Glomerular visceral epithelial cell (primary cell): ENCODE measurements around the gene CD2AP.
A peak's percentile ranks its signal among the peaks of the same experiment; 100 is the strongest.
"Not testable (repeated sequence)": the region's sequence is repeated elsewhere in the genome, so short reads cannot be mapped to it uniquely, and the experiment has no call there.

Experiments
- DNase-seq: peaks from one replicate; pipeline ENCODE4 v3.0.0-alpha.2; 2016; ENCODE audit errors: extremely low spot score

Gene CD2AP, protein sequence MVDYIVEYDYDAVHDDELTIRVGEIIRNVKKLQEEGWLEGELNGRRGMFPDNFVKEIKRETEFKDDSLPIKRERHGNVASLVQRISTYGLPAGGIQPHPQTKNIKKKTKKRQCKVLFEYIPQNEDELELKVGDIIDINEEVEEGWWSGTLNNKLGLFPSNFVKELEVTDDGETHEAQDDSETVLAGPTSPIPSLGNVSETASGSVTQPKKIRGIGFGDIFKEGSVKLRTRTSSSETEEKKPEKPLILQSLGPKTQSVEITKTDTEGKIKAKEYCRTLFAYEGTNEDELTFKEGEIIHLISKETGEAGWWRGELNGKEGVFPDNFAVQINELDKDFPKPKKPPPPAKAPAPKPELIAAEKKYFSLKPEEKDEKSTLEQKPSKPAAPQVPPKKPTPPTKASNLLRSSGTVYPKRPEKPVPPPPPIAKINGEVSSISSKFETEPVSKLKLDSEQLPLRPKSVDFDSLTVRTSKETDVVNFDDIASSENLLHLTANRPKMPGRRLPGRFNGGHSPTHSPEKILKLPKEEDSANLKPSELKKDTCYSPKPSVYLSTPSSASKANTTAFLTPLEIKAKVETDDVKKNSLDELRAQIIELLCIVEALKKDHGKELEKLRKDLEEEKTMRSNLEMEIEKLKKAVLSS

DNA sequence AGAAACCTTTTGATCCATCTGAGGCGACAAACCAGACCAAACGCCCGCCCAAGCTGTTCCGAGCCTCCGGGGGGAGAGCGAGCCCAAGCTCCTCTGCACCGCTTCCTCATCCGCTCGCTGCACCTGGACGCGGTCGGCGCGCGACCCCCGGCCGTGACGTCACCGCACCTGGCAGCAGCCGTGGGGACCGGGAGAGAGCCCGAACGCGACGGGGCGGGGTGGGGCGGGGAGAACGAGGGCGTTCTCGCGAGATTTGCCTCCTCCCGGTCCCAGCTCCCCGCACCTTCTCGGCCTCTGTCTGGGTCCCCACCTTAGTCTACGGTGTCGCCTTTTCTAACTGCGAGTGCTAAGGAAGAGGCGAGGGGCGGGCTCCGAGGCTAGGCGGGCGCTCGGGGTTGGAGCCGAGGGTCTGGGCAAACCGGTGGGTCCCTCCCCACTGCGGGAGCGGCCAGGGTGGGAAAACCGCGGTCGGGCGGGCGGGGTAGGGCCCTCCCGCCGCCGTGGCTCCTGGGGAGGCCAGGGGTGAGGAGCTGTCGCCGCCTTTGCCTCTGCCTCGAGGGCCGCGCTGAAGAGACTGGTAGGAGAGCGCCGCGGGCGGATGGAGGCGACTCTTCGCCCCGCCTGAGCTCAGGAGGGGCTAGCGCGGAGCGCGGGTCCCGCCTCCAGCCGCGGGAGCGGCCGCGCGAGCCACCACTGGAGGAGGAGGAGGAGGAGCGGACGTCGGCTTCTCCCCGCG is at the start of gene CD2AP:
CD2AP (plus strand) TSS at position 293 of the 736 bp plus-strand sequence. CDS start 456 bp downstream, outside the sequence.
- DNase-seq = peak; percentile 93

DNA sequence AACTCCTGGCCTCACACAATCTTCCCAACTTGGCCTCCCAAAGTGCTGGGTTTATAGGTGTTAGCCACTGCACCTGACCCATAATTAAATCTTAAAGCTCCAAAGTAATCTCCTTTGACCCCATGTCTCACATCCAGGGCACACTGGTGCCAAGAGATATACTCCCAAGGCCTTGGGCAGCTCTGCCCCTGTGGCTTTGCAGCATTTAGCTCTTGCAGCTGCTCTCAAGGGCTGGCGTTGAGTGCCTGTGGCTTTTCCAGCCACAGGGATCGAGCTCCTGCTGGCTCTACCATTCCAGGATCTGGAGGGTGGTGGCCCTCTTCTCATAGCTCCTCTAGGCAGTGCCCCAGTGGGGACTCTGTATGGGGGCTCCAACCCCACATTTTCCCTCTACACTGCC is 49.3 kb upstream of the CD2AP start:
- no peak for DNase-seq

DNA sequence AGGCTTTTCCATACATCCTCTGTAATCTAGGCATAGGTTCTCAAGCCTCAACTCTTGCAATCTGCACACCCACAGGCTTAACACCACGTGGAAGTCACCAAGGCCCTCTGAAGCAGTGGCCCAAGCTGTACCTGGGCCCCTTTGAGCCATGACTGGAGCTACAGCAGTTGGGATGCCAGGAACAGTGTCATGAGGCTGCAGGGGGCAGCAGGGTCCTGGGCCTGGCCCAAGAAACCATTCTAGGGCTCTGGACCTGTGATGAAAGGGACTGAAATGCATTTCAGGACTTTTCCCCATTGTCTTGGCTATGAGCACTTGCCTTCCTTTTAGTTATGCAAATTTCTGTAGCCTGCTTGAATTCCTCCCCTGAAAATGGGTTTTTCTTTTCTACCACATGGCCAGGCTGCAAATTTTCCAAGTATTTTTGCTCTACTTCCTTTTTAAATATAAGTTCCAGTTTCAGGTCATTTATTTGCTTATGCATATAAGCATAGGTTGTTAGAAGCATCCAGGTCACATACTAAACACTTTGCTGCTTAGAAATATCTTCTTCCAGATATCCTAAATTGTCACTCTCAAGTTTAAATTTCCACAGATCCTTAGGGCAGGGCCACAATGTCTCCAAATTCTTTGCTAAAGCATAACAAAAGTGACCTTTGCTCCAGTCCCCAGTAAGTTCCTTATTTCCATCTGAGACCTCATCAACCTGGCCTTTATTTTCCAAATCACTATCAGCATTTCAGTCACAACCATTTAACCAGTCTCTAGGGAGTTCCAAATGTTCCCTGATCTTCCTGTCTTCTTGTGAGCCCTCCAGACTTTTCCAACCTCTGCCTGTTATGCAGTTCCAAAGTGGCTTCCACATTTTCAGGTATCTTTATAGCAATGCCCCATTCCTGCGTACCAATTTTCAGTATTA is 48.6 kb upstream of the CD2AP start:
- no peak for DNase-seq

DNA sequence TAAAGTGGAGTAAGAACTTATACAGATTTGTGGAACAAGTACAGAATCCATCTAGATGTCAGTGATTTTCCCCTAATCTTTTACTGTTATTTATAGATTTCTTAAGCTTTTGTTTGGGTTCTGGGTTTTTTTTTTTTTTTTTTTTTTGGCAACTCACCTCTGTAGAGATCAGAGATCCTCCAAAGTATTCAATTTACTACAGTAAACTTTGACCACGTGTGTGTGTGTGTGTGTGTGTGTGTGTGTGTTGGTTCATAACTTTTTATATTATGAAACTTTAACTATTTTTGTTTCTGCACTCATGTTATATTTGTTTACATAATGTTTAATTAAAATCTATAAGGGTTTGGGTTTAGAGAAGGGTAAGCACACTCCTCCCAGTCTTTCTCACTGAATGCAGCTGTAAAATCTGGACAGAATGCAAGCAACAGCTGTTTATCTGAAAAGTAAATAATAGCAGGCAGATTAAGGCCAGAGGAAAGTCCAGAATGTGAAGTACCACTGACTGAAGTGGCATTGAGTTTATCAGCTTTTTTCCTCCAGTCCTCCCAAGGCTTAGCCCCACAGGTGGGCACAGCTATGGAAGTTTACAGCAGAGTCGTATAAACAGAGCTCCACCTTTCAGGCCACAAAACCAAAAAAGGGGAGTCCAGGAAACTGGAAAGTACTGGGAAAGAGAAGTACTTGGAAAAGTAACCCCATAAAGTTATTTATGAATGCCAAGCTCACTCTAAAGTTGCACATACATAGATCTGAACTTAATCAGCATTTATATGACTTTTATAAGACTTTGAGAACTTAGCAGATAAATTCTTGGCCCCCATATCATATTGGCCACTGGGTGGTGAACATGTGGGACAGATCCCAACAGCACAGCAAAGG is 43.0 kb upstream of the CD2AP start:
- no peak for DNase-seq

DNA sequence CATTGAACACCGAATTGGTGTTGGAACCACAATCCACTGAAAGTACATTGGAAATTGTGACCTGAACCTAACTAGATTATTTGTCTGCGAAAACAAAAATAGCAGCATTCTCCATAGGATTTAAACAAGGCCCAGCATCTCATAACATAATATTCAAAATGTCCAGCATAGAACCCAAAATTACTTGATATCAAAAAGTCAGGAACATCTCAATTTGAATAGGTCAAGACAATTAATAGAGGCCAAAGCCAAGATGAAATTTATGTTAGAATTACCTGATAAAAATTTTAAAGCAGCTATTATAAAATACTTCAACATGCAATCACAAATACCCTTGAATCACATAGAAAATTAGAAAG is 42.4 kb upstream of the CD2AP start:
- DNase-seq = no peak

DNA sequence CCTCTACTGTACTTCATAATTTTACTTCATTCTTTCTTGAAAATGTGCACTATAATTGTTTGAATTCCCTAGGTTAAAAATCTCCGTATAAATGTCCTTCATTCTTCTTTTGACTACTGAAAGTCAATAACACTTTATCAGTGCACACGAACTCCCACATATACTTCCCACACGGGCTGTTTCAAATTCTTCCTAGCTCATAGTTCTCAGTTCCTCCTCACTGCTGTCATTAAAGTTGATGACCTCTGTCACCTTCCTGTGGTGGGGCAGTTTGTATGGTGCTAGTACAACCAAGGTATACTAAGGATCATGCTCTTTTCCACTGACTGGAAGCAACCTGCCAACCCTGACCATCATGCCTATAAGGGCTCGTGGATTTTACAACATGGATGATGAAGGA is 40.0 kb upstream of the CD2AP start:
- DNase-seq = no peak

DNA sequence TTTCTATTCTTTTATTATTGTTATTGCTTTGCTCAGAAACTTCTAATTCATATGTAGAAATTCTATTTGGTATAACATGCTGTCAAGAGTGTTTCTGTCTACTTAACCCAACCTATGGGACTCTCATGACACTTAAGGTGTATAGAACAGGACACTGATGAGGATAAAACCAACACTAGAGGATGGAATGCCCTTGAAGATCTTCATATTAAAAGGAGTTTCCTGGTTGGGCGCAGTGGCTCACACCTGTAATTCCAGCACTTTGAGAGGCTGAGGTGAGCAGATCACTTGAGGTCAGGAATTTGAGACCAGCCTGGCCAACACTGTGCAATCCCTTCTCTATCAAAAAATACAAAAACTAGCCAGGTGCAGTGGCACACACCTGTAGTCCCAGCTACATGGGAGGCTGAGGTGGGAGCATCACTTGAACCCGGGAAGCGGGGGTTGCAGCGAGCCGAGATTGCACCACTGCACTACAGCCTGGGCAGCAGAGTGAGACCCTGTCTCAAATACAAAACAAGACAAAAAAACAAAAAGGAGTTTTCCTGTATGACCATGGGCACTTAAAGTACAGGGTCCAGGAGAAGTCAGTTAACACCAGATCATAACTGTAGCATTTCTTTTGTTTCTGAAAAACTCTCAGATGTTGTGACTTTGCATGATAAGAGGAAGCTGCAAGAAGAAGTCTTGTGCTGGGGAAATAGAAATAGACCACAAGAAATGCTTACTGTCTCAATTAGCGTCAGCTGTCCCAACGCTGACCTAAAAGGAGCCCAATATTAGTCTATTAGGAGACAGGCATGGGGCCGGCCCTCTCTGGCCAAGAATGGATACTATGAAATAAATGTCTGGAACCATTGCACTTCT is 38.9 kb upstream of the CD2AP start:
- no peak for DNase-seq

DNA sequence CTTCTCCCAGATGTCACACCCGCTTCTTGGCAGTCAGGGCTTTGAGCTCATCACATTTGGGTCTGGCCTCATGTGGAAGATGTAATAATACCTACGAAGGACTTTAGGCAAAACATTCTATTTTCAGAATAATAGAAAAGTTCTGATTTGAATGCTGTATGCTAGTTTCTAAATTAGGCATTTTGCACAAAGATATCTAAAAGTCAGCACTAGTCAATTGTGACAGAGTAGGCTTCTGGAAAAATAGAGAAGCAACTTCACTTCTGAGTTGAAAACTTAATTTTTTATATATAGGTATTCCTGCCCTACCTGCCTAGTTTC is 38.3 kb upstream of the CD2AP start:
- no peak for DNase-seq

DNA sequence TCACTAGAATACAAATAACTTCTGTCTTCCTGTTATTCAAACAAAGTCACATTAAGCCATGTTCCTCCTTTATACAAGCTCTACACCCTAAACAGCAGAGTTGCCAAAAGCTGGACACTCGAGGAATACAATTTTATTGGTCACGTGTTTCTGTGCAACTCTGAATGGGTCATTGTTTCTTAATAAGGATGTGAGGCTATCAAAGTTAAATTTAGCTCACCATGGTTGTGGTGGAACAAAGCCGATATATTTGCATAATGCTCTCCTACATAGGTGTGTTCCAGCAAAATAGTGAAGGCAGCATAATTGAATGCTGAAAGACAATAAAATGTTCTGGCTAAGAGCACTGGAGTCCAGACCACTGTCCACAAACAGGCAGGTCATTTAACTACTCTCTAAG is 36.9 kb upstream of the CD2AP start:
- no peak for DNase-seq

DNA sequence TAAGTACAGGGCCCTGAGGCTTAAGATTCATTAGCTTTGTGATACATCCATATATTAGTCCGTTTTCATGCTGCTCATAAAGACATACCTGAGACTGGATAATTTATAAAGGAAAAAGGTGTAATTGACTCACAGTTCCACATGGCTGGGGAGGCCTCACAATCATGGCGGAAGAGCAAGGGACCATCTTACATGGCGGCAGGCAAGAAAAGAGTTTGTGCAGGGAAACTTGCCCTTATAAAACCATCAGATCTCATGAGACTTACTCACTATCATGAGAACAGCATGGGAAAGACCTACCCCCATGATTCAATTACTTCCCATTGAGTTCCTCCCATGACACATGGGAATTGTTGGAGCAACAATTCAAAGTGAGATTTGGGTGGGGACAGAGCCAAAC is 32.6 kb upstream of the CD2AP start:
- not testable (repeated sequence) for DNase-seq

DNA sequence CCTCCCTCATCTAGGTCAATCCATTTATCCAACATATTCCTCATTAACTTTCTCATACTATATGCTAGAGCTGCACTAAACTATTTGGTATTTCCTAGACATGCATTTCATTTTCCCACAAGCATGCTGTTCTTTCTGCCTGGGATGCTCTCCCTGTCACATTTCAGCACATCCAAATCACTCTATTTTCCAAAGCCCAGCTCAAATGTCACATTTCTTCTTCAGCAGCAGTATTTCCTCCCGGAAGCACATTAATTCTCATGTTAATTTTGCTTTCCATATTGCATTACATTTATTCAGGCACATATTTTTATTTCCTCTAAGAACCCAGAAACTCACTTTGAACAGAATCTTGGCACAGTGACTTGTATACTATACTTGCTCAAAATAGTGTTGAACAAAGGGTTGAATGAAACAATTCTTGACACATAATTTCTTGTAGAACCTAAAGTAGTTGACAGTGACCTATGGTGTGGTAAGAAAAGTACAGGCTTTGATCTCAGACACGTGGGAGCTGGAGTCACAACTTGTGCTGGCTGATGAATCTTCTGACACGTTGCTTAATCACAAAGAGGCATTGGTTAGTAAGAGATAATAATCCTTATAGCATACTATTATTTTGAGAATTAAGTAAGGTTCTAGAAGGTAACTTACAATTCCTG is 30.8 kb upstream of the CD2AP start:
- DNase-seq = no peak

DNA sequence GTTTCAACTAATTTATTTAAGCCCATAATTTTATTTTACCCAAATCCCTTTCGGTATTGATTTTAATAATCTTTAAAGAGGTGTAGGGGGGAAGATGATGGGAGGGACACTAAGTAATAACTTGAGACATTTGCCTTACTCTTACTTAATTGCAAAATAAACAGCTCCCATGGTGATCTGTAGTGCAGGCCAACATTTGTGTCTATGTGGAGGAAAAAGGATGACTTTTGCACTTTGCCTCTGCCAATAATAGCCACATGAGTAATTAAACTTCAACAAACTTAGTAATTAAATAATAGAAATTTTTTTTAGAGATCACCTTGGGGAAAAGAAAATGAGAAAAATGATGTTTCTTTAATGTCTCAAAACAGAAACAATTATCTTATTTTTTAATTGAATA is 29.9 kb upstream of the CD2AP start:
- DNase-seq = no peak

DNA sequence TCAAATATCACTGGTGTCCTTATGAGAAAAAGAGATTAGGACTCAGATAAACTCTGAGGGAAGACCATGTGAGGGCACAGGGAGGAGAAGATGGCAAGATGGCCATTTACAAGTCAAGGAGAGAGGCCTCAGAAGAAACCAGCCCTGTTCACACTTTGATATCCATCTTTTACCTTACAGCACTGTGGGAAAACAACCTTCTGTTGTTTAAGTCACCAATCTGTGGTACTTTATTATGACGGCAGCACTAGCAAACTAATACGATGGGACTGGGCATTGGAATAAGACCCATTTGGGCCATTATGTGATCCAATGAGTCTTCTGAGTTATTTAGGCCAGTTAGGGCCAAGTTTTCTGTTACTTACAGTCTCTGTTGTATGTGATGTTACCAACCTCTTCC is 26.4 kb upstream of the CD2AP start:
- no peak for DNase-seq

DNA sequence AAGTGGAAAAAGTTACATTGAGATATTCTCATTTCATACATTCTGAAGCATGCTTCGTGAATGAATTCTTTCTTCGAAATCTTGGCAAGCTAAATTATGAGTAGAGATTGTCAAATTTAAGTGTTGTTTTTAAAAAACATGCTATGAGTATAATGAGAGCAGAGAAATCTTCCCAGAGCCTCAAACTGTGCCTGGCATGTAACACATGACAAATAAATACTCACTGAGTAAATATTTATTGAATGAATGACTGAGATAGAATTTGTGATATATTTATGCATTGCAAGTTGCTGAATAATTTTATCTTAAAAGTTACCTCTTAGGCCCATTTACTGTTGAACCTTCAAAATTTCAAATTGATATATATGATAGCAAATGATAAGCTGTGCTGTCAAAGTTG is 24.7 kb upstream of the CD2AP start:
- no peak for DNase-seq

DNA sequence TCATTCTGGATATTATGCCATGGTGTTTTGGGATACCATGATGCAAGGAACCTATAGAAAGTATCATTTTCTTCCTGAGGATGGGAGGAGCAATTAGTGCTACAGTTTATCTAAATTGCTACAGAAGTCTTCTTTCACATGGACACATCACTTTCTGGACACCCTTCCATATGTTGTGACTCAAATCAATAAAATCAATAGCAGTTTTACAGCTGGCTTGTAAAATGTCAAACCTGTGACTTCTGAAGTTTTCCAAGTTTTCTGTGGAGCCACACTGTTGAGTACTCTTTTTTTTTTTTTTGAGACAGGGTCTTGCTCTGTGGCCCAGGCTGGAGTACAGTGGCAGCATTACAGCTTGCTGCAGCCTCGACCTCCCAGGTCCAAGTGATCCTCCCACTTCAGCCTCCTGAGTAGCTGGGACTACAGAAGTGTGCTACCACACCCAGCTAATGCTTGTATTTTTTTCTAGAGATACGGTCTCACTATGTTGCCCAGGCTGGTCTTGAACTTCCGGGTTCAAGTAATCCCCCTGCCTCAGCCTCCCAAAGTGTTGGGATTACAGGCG is 24.1 kb upstream of the CD2AP start:
- no peak for DNase-seq

DNA sequence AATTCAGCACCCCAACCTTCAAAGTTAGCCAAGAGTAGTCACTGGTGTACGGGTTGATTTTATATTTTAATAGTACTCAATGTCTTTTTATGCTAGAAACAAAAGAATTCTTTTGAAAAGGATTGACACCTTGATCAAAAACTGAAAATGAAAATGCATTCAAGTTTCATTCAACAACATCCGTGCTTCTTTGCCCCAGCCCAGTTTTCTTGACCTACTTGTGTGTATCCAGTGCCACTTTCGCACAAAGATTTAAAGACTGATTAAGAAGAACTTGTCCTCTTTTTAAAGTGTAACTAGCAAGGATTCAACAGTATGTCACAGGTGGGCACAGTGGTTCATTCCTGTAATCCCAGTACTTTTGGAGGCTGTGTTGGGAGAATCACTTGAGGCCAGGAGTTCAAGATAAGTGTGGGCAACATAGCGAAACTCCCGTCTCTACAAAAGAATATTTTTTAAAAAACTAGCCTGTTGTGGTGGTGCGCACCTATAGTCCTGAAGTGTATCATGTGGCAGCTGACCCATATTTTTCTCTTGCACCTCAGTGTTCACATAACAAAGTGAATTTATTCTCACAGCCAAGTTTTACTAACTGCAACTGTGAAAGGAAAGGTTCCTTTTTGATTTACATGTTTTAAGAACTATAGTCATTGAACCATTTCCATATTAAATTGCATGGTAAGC is 22.7 kb upstream of the CD2AP start:
- DNase-seq = no peak

DNA sequence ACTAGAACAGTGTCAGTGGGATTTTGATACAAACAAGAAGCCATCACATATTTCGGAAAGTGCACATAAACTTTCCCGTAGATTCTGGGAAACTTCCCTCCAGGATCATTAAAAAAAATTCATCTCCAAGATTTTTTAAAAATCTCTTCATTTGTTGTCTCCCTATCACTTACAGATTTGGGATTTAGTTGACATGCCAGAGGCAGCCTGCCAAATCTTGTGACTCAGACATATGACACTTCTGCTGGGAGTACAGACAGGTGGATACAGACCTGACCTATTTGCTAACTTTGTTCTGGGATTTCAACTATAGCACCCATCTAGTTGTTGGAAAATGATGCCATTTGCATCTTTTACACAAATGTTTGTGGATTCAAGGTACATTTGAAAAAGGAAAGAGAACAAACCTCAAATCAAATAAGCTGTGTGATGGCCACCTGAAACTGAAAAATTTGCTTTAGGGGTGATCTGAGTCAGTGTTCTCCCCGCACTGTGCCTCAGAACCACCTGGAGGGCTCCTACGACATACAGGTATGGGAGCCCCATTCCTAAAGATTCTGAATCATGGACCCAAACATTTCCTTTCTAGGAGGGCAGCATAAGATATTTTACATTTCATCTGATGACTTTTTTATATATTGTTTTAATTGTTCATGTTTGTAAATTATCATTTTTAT is 21.9 kb upstream of the CD2AP start:
- DNase-seq = peak; percentile 17

DNA sequence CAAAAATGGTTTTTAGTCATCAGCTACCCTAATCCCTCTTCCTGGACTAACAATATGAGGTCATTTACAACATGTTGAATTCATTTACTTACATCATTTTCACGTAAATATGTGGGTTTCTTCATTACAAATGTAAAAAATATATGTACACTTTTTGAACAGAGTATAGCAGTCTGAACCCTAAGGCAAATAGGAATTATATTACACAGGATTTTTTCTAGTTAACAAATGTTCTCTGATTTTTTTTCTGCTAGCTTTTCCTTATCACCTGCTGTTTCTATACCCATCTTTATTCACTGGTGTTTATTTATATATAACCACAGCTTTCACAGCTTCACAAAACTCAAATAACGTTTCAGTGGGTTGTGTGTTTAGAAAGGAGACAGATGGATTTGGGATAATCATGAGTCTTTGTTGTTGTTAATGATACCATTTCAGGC is 21.0 kb upstream of the CD2AP start:
- DNase-seq = no peak
